Osteoblast (primary cell): ENCODE data around the gene UBE3D. TPM values are rescaled to one million over a fixed set of nuclear protein-coding genes. Genes with fewer than 3 reads are reported as not detected.

Experiments
- DNase-seq: peaks from one replicate; pipeline ENCODE4 v3.0.0; 2011; ENCODE audit warnings: low spot score, mixed read lengths; ENCODE audit not compliant: insufficient read length; ENCODE audit errors: missing footprints
- H2AFZ ChIP-seq: 2 replicates; pipeline ENCODE4 v1.6.0; 2011; ENCODE audit warnings: mild to moderate bottlenecking, low read length
- H3K27ac ChIP-seq: 2 replicates; pipeline ENCODE4 v1.5.1; 2011; ENCODE audit warnings: mild to moderate bottlenecking, low read depth, low read length, moderate library complexity
- H3K27me3 ChIP-seq: 2 replicates; pipeline ENCODE4 v1.6.0; 2012; ENCODE audit warnings: mild to moderate bottlenecking, control low read depth, inconsistent platforms, low read length, moderate library complexity; ENCODE audit not compliant: insufficient read depth
- H3K36me3 ChIP-seq: 2 replicates; pipeline ENCODE4 v1.5.1; 2011; ENCODE audit warnings: mild to moderate bottlenecking, low read length, control low read depth, moderate library complexity; ENCODE audit not compliant: insufficient read depth
- H3K4me1 ChIP-seq: 2 replicates; pipeline ENCODE4 v1.5.1; 2011; ENCODE audit warnings: mild to moderate bottlenecking, low read length, control low read depth, moderate library complexity; ENCODE audit not compliant: insufficient read depth
- H3K4me2 ChIP-seq: 2 replicates; pipeline ENCODE4 v1.6.0; 2011; ENCODE audit warnings: mild to moderate bottlenecking, low read length; ENCODE audit not compliant: insufficient read depth
- H3K4me3 ChIP-seq: fragments of 200-600 bp; sonication (generic); 3 replicates; pipeline ENCODE4 v1.5.1; 2012; ENCODE audit warnings: mild to moderate bottlenecking, low read length, inconsistent platforms; ENCODE audit not compliant: insufficient read depth
- H3K79me2 ChIP-seq: 2 replicates; pipeline ENCODE4 v1.6.0; 2012; ENCODE audit warnings: mild to moderate bottlenecking, low read length, control low read depth, inconsistent platforms; ENCODE audit not compliant: insufficient read depth
- H3K9me3 ChIP-seq: 2 replicates; pipeline ENCODE4 v1.5.1; 2011; ENCODE audit warnings: low read depth, low read length, control low read depth
- H4K20me1 ChIP-seq: 2 replicates; pipeline ENCODE4 v1.6.0; 2012; ENCODE audit warnings: mild to moderate bottlenecking, low read length, control low read depth; ENCODE audit not compliant: insufficient read depth
- total RNA-seq: library from RNA; depleted of rRNA; stranded (reverse); fragments of >200 nt; gene quantifications from 2 replicates; pipeline ENCODE4 v1.2.3, GENCODE V29; 2012
- TF ChIP-seq, protein P1 (sequence below): IDR thresholded peaks from 2 replicates; pipeline ENCODE4 v1.5.1; 2011; ENCODE audit warnings: mild to moderate bottlenecking, low read depth, low read length, moderate library complexity; ENCODE audit errors: extremely low read depth

Gene UBE3D
- total RNA-seq, 1 donor, result 8.3 TPM

DNA sequence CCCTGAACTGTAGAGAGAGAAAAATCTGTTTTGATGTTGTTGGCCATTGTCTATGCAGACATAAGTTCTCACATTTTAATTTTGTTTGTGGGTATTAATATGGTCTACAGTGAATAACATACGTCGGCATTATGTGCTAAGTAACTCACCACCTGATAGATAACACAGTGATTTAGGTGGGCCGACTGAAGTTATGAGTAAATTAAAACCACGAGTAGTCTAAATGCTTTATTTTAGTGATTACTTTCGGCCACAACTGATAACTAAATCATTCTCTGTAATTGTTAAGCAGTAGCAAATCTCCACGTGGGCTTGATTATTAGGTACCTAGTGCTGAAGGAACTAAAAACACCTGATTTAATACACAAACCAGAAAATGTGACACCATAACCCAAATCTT is 3.0 kb upstream of the UBE3D start:
- DNase-seq, result no peak
- H3K36me3 ChIP-seq, result no peaks in the 10 kb centered on the region
- peaks cover 16% of the 10 kb centered on the region for H3K4me1 ChIP-seq
- H3K9me3 ChIP-seq, result no peaks in the 10 kb centered on the region
- peaks cover 2% of the 10 kb centered on the region for H4K20me1 ChIP-seq
- TF ChIP-seq, protein P1, sequence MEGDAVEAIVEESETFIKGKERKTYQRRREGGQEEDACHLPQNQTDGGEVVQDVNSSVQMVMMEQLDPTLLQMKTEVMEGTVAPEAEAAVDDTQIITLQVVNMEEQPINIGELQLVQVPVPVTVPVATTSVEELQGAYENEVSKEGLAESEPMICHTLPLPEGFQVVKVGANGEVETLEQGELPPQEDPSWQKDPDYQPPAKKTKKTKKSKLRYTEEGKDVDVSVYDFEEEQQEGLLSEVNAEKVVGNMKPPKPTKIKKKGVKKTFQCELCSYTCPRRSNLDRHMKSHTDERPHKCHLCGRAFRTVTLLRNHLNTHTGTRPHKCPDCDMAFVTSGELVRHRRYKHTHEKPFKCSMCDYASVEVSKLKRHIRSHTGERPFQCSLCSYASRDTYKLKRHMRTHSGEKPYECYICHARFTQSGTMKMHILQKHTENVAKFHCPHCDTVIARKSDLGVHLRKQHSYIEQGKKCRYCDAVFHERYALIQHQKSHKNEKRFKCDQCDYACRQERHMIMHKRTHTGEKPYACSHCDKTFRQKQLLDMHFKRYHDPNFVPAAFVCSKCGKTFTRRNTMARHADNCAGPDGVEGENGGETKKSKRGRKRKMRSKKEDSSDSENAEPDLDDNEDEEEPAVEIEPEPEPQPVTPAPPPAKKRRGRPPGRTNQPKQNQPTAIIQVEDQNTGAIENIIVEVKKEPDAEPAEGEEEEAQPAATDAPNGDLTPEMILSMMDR, result no peak
- peak overlapping the region; percentile 94 for H3K4me3 ChIP-seq
- H2AFZ ChIP-seq, result peak overlapping the region; percentile 93
- H3K27ac ChIP-seq, result no peak overlapping the region
- peak overlapping the region; percentile 90 for H3K4me2 ChIP-seq
- H3K79me2 ChIP-seq, result peaks cover 51% of the 10 kb centered on the region
- no peaks in the 10 kb centered on the region for H3K27me3 ChIP-seq

DNA sequence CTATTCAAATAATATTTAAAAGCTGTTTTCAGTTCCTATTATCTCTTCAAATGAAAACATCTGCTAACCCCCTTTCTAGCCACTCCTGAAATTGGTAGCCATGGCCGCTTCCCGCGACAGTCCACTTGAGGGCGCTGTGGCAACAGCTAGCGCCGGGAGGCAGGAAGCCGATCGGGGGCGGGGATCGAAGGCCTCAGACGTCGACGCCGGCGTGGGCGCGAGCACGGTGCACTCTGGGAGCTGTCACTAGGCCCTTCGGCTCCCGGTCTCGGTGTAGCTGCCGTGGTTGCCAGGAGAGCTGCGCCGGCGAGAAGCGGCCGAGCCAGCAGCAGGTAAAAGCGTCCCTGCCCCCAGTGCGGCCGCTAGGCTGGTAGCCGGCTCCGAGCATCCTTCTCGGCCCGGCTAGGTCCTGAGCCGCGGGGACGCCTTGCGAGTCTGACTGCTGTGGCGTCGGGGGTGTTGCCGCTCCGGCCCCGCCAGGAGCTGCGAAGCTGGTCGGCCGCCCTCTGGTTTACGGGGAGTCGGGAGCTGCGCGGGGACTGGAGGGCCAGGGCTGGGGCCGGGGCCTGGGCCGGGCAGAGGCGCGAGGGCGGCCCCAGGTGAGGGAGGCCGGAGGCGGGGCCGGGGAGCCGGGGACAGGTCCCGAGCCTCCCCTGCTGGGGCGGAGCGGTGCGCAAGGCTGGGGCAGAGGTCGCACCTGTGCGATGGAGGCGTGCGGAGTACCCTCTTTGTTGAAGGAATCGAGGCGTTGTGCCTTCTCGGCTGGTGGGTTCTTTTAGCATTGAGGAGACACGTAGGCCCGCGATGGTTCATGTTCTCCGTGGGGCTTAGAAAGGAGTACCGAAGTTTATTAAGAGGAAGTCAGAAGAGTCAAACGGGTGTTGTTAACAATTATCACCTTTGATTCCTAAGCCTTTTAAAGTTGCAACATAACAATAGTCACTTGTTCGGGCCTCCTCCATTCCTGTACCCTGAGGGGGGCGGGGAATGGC is 2.1 kb upstream of the UBE3D start, which contains the start of gene DOP1A:
Gene DOP1A, plus strand, starts transcription at position 224 of the 992 bp plus-strand sequence. CDS start 29,307 bp downstream, outside the sequence.
- Histone ChIP-seq H3K27me3 (no peaks in the 10 kb centered on the region), H3K27ac (peak within 1 kb of the TSS; percentile 81), H3K79me2 (peaks cover 44% of the 10 kb centered on the region), H3K4me3 (peak within 1 kb of the TSS; percentile 94), H3K4me1 (peaks cover 16% of the 10 kb centered on the region), H4K20me1 (peaks cover 2% of the 10 kb centered on the region), H3K36me3 (no peaks in the 10 kb centered on the region), H3K9me3 (no peaks in the 10 kb centered on the region), H3K4me2 (peak within 1 kb of the TSS; percentile 90), H2AFZ (peak within 1 kb of the TSS; percentile 93)
- DNase-seq, result peak; percentile 97
- TF ChIP-seq, protein P1, result peak; percentile 97

DNA sequence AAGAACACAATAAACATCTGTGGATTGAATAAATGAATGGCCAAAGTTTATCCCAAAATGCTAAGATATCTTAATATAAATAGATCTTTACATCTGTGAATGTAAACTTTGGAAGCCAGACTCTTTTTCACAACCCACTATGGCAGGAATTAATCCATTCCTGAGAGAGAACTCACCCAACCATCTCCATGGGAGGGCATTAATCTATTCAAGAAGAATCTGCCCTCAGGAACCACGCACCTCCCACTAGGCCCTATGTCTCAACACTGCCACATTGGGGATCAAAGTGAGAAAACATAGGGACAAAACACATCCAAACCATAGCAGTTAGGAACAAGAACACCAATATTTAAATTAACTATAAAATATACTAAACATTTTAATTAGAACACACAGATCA is 3.4 kb downstream of the UBE3D start:
- no peak for DNase-seq
- no peaks in the 10 kb centered on the region for H3K36me3 ChIP-seq
- H3K79me2 ChIP-seq, result peaks cover 7% of the 10 kb centered on the region
- H3K4me3 ChIP-seq, result no peak overlapping the region
- H4K20me1 ChIP-seq, result no peaks in the 10 kb centered on the region
- TF ChIP-seq, protein P1, result no peak
- H3K9me3 ChIP-seq, result no peaks in the 10 kb centered on the region
- peaks cover 7% of the 10 kb centered on the region for H3K4me1 ChIP-seq
- H3K27me3 ChIP-seq, result no peaks in the 10 kb centered on the region
- no peak overlapping the region for H3K27ac ChIP-seq
- no peak overlapping the region for H3K4me2 ChIP-seq
- H2AFZ ChIP-seq, result no peak overlapping the region

DNA sequence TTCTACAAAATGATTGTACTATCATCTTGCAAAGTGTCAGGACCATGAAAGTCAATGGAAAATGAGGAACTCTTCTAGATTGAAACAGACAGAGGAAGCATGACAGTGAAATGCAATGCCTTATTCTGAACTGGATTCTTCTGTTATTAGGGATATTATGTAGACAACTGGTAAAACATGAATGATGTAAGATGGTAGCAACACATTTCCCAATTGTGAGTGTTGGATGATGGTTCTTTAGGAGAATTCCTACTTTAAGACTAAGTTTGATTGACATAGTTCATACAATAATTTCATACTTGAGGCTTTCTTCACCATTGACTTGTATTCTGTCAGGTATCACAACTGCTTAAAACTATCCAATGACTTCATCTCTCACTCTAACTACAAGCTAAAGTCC is 4.5 kb downstream of the UBE3D start:
- Histone ChIP-seq H3K4me1 (peaks cover 7% of the 10 kb centered on the region), H3K36me3 (no peaks in the 10 kb centered on the region), H3K27me3 (no peaks in the 10 kb centered on the region), H3K9me3 (no peaks in the 10 kb centered on the region), H4K20me1 (no peaks in the 10 kb centered on the region), H3K4me3 (no peak overlapping the region), H3K79me2 (peaks cover 7% of the 10 kb centered on the region), H3K4me2 (no peak overlapping the region), H2AFZ (no peak overlapping the region), H3K27ac (no peak overlapping the region)
- TF ChIP-seq, protein P1, result no peak
- no peak for DNase-seq
